B cell (primary cell): ENCODE measurements around the gene XPO4. TPM values are rescaled to one million over a fixed set of nuclear protein-coding genes. Genes with fewer than 3 reads are reported as not detected.

Source experiments
- ATAC-seq: fragments of 200-7000 bp; cut with Tn5 transposase; one replicate; pipeline ENCODE4 v1.10.0; 2021; ENCODE audit warnings: low read depth, mild to moderate bottlenecking, moderate number of reproducible peaks, moderate library complexity
- CTCF ChIA-PET: fragments of 350-600 bp; sonication (Branson Sonifier 250); formaldehyde crosslinking; loops from one replicate; lab custom pipeline; 2021; ENCODE audit warnings: antibody characterized with exemption, inconsistent platforms; lab: Charles Lee
- POLR2A ChIA-PET: fragments of 350-600 bp; sonication (Branson Sonifier 250); formaldehyde crosslinking; loops from one replicate; lab custom pipeline; 2021; ENCODE audit warnings: antibody characterized with exemption; lab: Charles Lee
- DNase-seq: peaks from one replicate; pipeline ENCODE4 v3.0.0; 2013
- H2AFZ ChIP-seq: 2 replicates; pipeline ENCODE4 v1.6.1; 2012; ENCODE audit warnings: mild to moderate bottlenecking, low read depth, low read length; ENCODE audit not compliant: insufficient read depth, poor library complexity, severe bottlenecking
- H3K27ac ChIP-seq, 2 donors: 1 replicate in 1 of 2; 2 replicates in 1 of 2; pipeline ENCODE4 v1.5.1; 2012 to 2013; ENCODE audit warnings: low read length in 2 of 2, mild to moderate bottlenecking in 2 of 2, moderate library complexity in 1 of 2
- H3K27me3 ChIP-seq, 4 experiments: fragments of 200-600 bp in 1 of 4; sonication (generic) in 1 of 4; replicated peaks in 1 of 4; 1 replicate in 2 of 4; 2 replicates in 2 of 4; pipeline versions ENCODE4 v1.6.1 to v1.7.0; 2013 to 2016; ENCODE audit warnings: low read length in 3 of 4, mild to moderate bottlenecking in 2 of 4, mixed read lengths in 1 of 4, moderate library complexity in 1 of 4; ENCODE audit not compliant: insufficient read depth in 4 of 4, control insufficient read depth in 3 of 4; ENCODE audit errors: control extremely low read depth in 1 of 4
- H3K36me3 ChIP-seq, 2 experiments: replicated peaks in 1 of 2; 1 replicate in 1 of 2; 2 replicates in 1 of 2; pipeline versions ENCODE4 v1.6.1 to v1.7.1; 2013; ENCODE audit warnings: low read length in 1 of 2; ENCODE audit not compliant: insufficient read depth in 2 of 2, control insufficient read depth in 1 of 2; ENCODE audit errors: control extremely low read depth in 1 of 2, extremely low read depth in 1 of 2
- H3K4me1 ChIP-seq, 2 donors: fragments of 200-600 bp in 1 of 2; sonication (generic) in 1 of 2; 1 replicate in 1 of 2; 2 replicates in 1 of 2; pipeline versions ENCODE4 v1.5.1 to v1.6.1; 2013 to 2017; ENCODE audit warnings: low read length in 2 of 2; ENCODE audit not compliant: control insufficient read depth in 2 of 2, insufficient read depth in 2 of 2
- H3K4me2 ChIP-seq: replicated peaks from 2 replicates; pipeline ENCODE3; 2012; ENCODE audit warnings: mild to moderate bottlenecking, low read depth, low read length; ENCODE audit not compliant: poor library complexity, severe bottlenecking
- H3K4me3 ChIP-seq, 5 experiments: fragments of 200-600 bp in 1 of 5; sonication (generic) in 1 of 5; 1 replicate in 3 of 5; 2 replicates in 2 of 5; pipeline versions ENCODE4 v1.5.1 to v1.7.0; 2011 to 2016; ENCODE audit warnings: low read length in 4 of 5, mild to moderate bottlenecking in 4 of 5, low read depth in 2 of 5, control low read depth in 1 of 5, moderate library complexity in 1 of 5; ENCODE audit not compliant: insufficient read depth in 1 of 5; ENCODE audit errors: control extremely low read depth in 1 of 5, extremely low read depth in 1 of 5
- H3K79me2 ChIP-seq: fragments of 200-600 bp; sonication (generic); one replicate; pipeline ENCODE4 v1.6.0; 2016; ENCODE audit warnings: low read length; ENCODE audit not compliant: control insufficient read depth, insufficient read depth
- H3K9ac ChIP-seq: fragments of 200-600 bp; sonication (generic); 2 replicates; pipeline ENCODE4 v1.6.1; 2017; ENCODE audit warnings: mild to moderate bottlenecking, low read length, moderate library complexity
- H3K9me3 ChIP-seq, 3 donors: one replicate each; pipeline versions ENCODE4 v1.6.1 to v1.7.1; 2013; ENCODE audit warnings: low read length in 2 of 3; ENCODE audit not compliant: control insufficient read depth in 2 of 3, insufficient read depth in 1 of 3; ENCODE audit errors: control extremely low read depth in 1 of 3
- H4K20me1 ChIP-seq: 2 replicates; pipeline ENCODE4 v1.6.0; 2012; ENCODE audit warnings: mild to moderate bottlenecking, low read length; ENCODE audit not compliant: insufficient read depth, control insufficient read depth, poor library complexity, severe bottlenecking
- H3K27ac Mint-ChIP-seq: one replicate; pipeline ENCODE4 v1.8.0; 2021; ENCODE audit warnings: mixed read lengths
- H3K27me3 Mint-ChIP-seq: one replicate; pipeline ENCODE4 v1.8.0; 2021; ENCODE audit warnings: mixed read lengths
- H3K4me1 Mint-ChIP-seq: one replicate; pipeline ENCODE4 v1.8.0; 2021; ENCODE audit warnings: mixed read lengths
- H3K4me3 Mint-ChIP-seq: one replicate; pipeline ENCODE4 v1.8.0; 2021; ENCODE audit warnings: mixed read lengths
- H3K9me3 Mint-ChIP-seq: one replicate; pipeline ENCODE4 v1.8.0; 2022; ENCODE audit warnings: mixed read lengths; ENCODE audit not compliant: insufficient read depth
- CTCF ChIP-seq: fragments of 200-600 bp; IDR thresholded peaks from one replicate; pipeline ENCODE4 v1.8.0; 2022; ENCODE audit warnings: antibody characterized with exemption, mild to moderate bottlenecking
- EZH2 ChIP-seq: IDR thresholded peaks from 2 replicates; pipeline ENCODE4 v1.6.1; 2012; ENCODE audit warnings: borderline replicate concordance, low read depth, mild to moderate bottlenecking, moderate library complexity, low read length; ENCODE audit not compliant: insufficient read depth, poor library complexity, severe bottlenecking
- WGBS: methylation state at CpG from one replicate; pipeline ENCODE4 v1.1.5; 2013; ENCODE audit warnings: missing lambda C conversion rate; ENCODE audit not compliant: insufficient coverage; 5-methylcytosine and 5-hydroxymethylcytosine counted together
- intact Hi-C: fragments of 100-400 bp; cut with micrococcal nuclease; formaldehyde crosslinking; loops from one replicate; pipeline ENCODE4 v1.10.0; 2022
- polyA plus RNA-seq: library from polyadenylated mRNA; depleted of rRNA; stranded (reverse); fragments of >200 nt; gene quantifications from 2 replicates; pipeline ENCODE4 v1.2.3, GENCODE V29; 2012
- total RNA-seq, 2 donors: library from RNA; stranded (reverse); fragments of 120-200 nt in 1 of 2; gene quantifications; 1 replicate in 1 of 2; 2 replicates in 1 of 2; pipeline versions ENCODE4 v1.2.3 to v1.2.4, GENCODE V29; 2013 to 2022

The XPO4 gene
- total and polyA plus RNA-seq, 2 donors (not counting 1 experiment from before 2014, with no cell fraction given), result 6.2 to 25.9 TPM

- ChIA-PET CTCF (interaction anchor here (1.4 kb wide), 1 partner anchor 19 kb away, joined by 4 read pairs; no protein-coding TSS in a partner anchor), POLR2A (no interaction called here)
- H3K9me3 Mint-ChIP-seq, result no peaks in the 10 kb centered on the region
- H3K27ac ChIP-seq, result no peak overlapping the region
- no peak for TF ChIP-seq EZH2
- TF ChIP-seq CTCF, result no peak
- no peak overlapping the region for H3K9ac ChIP-seq
- no peaks in the 10 kb centered on the region for H4K20me1 ChIP-seq
- no peak overlapping the region for H3K4me3 Mint-ChIP-seq
- no peaks in the 10 kb centered on the region for H3K4me1 ChIP-seq
- ATAC-seq, result no peak
- H3K4me3 ChIP-seq, result no peak overlapping the region
- H3K79me2 ChIP-seq, result peaks cover 3% of the 10 kb centered on the region
- DNase-seq, result no peak
- no peak overlapping the region for H3K4me2 ChIP-seq
- no peaks in the 10 kb centered on the region for H3K4me1 Mint-ChIP-seq
- peaks cover 0 to 16% of the 10 kb centered on the region in 2 experiments for H3K36me3 ChIP-seq
- no peaks in the 10 kb centered on the region for H3K27me3 Mint-ChIP-seq
- H3K27ac Mint-ChIP-seq, result no peak overlapping the region
- no peaks in the 10 kb centered on the region for H3K9me3 ChIP-seq
- intact Hi-C loops, result no loop called here
- no peaks in the 10 kb centered on the region for H3K27me3 ChIP-seq
- H2AFZ ChIP-seq, result no peak overlapping the region
Measured at GRCh38 chr13:20848203-20848602, 54.3 kb downstream of the XPO4 start.

GRCh38 chr13:20847296-20847695, 55.2 kb downstream of the XPO4 start:
- H3K4me1 Mint-ChIP-seq, result no peaks in the 10 kb centered on the region

More at GRCh38 chr13:20847296-20847695, 55.2 kb downstream of the XPO4 start:
- TF ChIP-seq CTCF, result no peak
- TF ChIP-seq EZH2, result no peak
- Histone ChIP-seq H4K20me1 (no peaks in the 10 kb centered on the region), H3K36me3 (peaks cover 4 to 24% of the 10 kb centered on the region in 2 experiments), H3K4me1 (no peaks in the 10 kb centered on the region), H2AFZ (no peak overlapping the region), H3K4me2 (no peak overlapping the region), H3K4me3 (no peak overlapping the region), H3K9me3 (no peaks in the 10 kb centered on the region), H3K27ac (no peak overlapping the region), H3K9ac (no peak overlapping the region), H3K27me3 (no peaks in the 10 kb centered on the region), H3K79me2 (peaks cover 3% of the 10 kb centered on the region)
- CTCF ChIA-PET, result interaction anchor here (0.9 to 1.9 kb wide), 2 partner anchors 19 to 356 kb away, joined by 3 to 4 read pairs; no protein-coding TSS in a partner anchor
- no peak for ATAC-seq
- WGBS, result 100% methylated on average over 1 of the region's 1 CpG
- intact Hi-C loops, result no loop called here
- no peak for DNase-seq
- H3K27me3 Mint-ChIP-seq, result no peaks in the 10 kb centered on the region
- POLR2A ChIA-PET, result no interaction called here
- no peak overlapping the region for H3K27ac Mint-ChIP-seq
- no peaks in the 10 kb centered on the region for H3K9me3 Mint-ChIP-seq
- no peak overlapping the region for H3K4me3 Mint-ChIP-seq
